Uterus (tissue), 4 donors: ENCODE results near the gene ARRDC3. TPM values are rescaled to one million over a fixed set of nuclear protein-coding genes. Genes with fewer than 3 reads are reported as not detected.
"Not testable (repeated sequence)": the region's sequence is repeated elsewhere in the genome, so short reads cannot be mapped to it uniquely, and the experiment has no call there.

ENCODE experiments used
- DNase-seq, 2 donors: peaks; one replicate each; pipeline ENCODE4 v3.0.0-alpha.2; 2019 to 2020
- H3K27ac ChIP-seq, 2 donors: fragments of 200-600 bp; sonication (generic); 1 replicate in 1 of 2; 2 replicates in 1 of 2; pipeline ENCODE4 v1.5.1; 2016 to 2018
- H3K27me3 ChIP-seq, 2 donors: fragments of 200-600 bp; sonication (generic); one replicate each; pipeline ENCODE4 v1.5.1; 2018 to 2019; ENCODE audit warnings: control low read depth in 1 of 2
- H3K36me3 ChIP-seq, 2 donors: fragments of 200-600 bp; sonication (generic); one replicate each; pipeline ENCODE4 v1.5.1; 2019; ENCODE audit warnings: control low read depth in 1 of 2
- H3K4me1 ChIP-seq, 2 donors: fragments of 200-600 bp; sonication (generic); one replicate each; pipeline ENCODE4 v1.5.1; 2018 to 2019; ENCODE audit warnings: control low read depth in 1 of 2
- H3K4me3 ChIP-seq, 2 donors: fragments of 200-600 bp; sonication (generic); 1 replicate in 1 of 2; 2 replicates in 1 of 2; pipeline ENCODE4 v1.5.1; 2018 to 2019; ENCODE audit warnings: mild to moderate bottlenecking in 1 of 2
- H3K9me3 ChIP-seq, 2 donors: fragments of 200-600 bp; sonication (generic); one replicate each; pipeline ENCODE4 v1.5.1; 2019; ENCODE audit warnings: control low read depth in 1 of 2
- POLR2A ChIP-seq, 2 donors: fragments of 450-650 bp; IDR thresholded peaks; one replicate each; pipeline ENCODE4 v1.6.1; 2016; ENCODE audit warnings: antibody characterized with exemption in 2 of 2, mild to moderate bottlenecking in 1 of 2, moderate library complexity in 1 of 2
- intact Hi-C: fragments of 100-400 bp; cut with DNase I; formaldehyde crosslinking; loops from one replicate; pipeline ENCODE4 v1.15.1; 2023; ENCODE audit warnings: low total_unique reads
- total RNA-seq, 4 donors: library from RNA; depleted of rRNA in 3 of 4; stranded (reverse); fragments of >200 nt in 3 of 4; gene quantifications; one replicate each; pipeline versions ENCODE4 v1.1.0 to v1.2.4, GENCODE V29; 2014 to 2023
- TF ChIP-seq, protein P1 (sequence below), 4 experiments: fragments of 200-600 bp in 2 of 4; fragments of 450-650 bp in 2 of 4; sonication (generic) in 2 of 4; IDR thresholded peaks; one replicate each; pipeline ENCODE4 v1.5.1; 2016 to 2019; ENCODE audit warnings: antibody characterized with exemption in 4 of 4, mild to moderate bottlenecking in 2 of 4, moderate library complexity in 1 of 4
- donor health status: DM: yes; HTN: yes; CAD: no.

Gene ARRDC3
- total RNA-seq, 4 donors from 2014 or later = 11.5 to 237 (median 38.6) TPM

- intact Hi-C loops = no loop called here
- Histone ChIP-seq H3K27me3 (no peaks in the 10 kb centered on the region), H3K4me1 (no peaks in the 10 kb centered on the region), H3K27ac (no peak overlapping the region), H3K4me3 (no peak overlapping the region), H3K9me3 (no peaks in the 10 kb centered on the region), H3K36me3 (no peaks in the 10 kb centered on the region)
- TF ChIP-seq, protein P1, sequence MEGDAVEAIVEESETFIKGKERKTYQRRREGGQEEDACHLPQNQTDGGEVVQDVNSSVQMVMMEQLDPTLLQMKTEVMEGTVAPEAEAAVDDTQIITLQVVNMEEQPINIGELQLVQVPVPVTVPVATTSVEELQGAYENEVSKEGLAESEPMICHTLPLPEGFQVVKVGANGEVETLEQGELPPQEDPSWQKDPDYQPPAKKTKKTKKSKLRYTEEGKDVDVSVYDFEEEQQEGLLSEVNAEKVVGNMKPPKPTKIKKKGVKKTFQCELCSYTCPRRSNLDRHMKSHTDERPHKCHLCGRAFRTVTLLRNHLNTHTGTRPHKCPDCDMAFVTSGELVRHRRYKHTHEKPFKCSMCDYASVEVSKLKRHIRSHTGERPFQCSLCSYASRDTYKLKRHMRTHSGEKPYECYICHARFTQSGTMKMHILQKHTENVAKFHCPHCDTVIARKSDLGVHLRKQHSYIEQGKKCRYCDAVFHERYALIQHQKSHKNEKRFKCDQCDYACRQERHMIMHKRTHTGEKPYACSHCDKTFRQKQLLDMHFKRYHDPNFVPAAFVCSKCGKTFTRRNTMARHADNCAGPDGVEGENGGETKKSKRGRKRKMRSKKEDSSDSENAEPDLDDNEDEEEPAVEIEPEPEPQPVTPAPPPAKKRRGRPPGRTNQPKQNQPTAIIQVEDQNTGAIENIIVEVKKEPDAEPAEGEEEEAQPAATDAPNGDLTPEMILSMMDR (IDR thresholded peaks at IDR 0.05) = no peak
- no peak for TF ChIP-seq POLR2A (IDR thresholded peaks at IDR 0.05)
- no peak for DNase-seq
These were observed 21.3 kb downstream of the ARRDC3 start for GRCh38 chr5:91361790-91362189.

- Histone ChIP-seq H3K9me3 (no peaks in the 10 kb centered on the region), H3K4me3 (no peak overlapping the region), H3K27me3 (no peaks in the 10 kb centered on the region), H3K4me1 (no peaks in the 10 kb centered on the region), H3K27ac (no peak overlapping the region), H3K36me3 (no peaks in the 10 kb centered on the region)
- intact Hi-C loops = no loop called here
- no peak for TF ChIP-seq POLR2A (IDR thresholded peaks at IDR 0.05)
- TF ChIP-seq, protein P1 (IDR thresholded peaks at IDR 0.05) = no peak
- no peak for DNase-seq
These were observed 21.9 kb downstream of the ARRDC3 start for GRCh38 chr5:91361055-91361701.

DNA sequence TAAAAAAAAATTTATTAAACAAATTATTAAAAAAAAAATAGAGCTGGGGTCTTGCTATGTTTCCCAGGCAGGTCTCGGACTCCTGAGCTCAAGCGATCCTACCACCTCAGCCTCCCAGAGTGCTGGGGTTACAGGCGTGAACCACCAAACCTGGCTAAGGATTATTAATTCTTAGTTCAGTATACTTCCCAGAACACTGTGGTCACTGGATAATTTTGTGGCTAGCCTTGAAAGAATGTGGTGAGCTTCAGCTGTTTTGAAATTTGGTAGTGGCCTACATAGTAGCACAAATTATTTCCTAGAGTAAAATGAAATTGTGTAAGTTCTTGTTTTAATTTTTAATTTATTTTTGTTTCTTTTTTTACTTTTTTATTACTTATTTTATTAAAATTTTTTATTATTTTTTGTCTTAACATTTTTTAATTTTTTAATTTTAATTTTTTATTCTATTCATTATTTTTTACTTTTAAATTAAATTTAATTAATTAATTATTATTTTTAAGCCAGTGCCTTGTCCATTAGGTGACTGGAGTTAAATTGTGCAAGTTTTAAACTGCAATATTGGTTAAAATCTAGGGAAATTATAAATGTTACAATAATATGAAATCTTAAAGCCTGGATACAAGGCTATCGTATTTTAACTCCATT lies 23.0 kb downstream of the ARRDC3 start:
- intact Hi-C loops = no loop called here
- Histone ChIP-seq H3K27me3 (no peaks in the 10 kb centered on the region), H3K4me1 (no peaks in the 10 kb centered on the region), H3K9me3 (no peaks in the 10 kb centered on the region), H3K36me3 (no peaks in the 10 kb centered on the region), H3K4me3 (no peak overlapping the region), H3K27ac (no peak overlapping the region)
- no peak for DNase-seq
- TF ChIP-seq, protein P1 (IDR thresholded peaks at IDR 0.05) = no peak
- TF ChIP-seq POLR2A (IDR thresholded peaks at IDR 0.05) = no peak

- intact Hi-C loops = no loop called here
- H3K36me3 ChIP-seq = no peaks in the 10 kb centered on the region
- H3K9me3 ChIP-seq = no peaks in the 10 kb centered on the region
- H3K4me1 ChIP-seq = no peaks in the 10 kb centered on the region
- TF ChIP-seq POLR2A (IDR thresholded peaks at IDR 0.05) = no peak
- TF ChIP-seq, protein P1 (IDR thresholded peaks at IDR 0.05) = no peak
- no peak for DNase-seq
- H3K27me3 ChIP-seq = no peaks in the 10 kb centered on the region
- H3K4me3 ChIP-seq = no peak overlapping the region
- no peak overlapping the region for H3K27ac ChIP-seq
These were observed 25.3 kb downstream of the ARRDC3 start for GRCh38 chr5:91357806-91358205.

GRCh38 chr5:91357012-91357634 lies 26.0 kb downstream of the ARRDC3 start:
- TF ChIP-seq, protein P1 (IDR thresholded peaks at IDR 0.05) = no peak
- TF ChIP-seq POLR2A (IDR thresholded peaks at IDR 0.05) = no peak
- Histone ChIP-seq H3K4me1 (no peaks in the 10 kb centered on the region), H3K9me3 (no peaks in the 10 kb centered on the region), H3K27ac (no peak overlapping the region), H3K27me3 (no peaks in the 10 kb centered on the region), H3K36me3 (no peaks in the 10 kb centered on the region), H3K4me3 (no peak overlapping the region)
- intact Hi-C loops = no loop called here
- no peak for DNase-seq

DNA sequence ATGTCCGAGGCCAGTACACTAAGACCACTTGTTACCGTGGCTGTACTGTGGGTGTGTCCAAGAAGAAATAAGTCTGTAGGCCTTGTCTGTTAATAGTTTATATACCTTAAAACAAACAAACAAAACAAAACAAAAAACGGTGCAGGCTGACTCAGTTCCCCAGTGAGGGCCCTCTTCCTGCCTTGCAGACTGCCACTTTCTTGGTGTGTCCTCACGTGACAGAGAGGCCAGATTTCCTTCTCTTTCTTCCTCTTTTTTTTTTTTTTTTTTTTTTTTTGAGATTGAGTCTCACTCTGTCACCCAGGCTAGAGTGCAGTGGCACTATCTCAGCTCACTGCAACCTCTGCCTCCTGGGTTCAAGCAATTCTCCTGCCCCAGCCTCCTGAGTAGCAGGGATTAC lies 28.2 kb downstream of the ARRDC3 start:
- H3K4me3 ChIP-seq, DNase-seq, H3K9me3 ChIP-seq, H3K27ac ChIP-seq, H3K27me3 ChIP-seq, H3K4me1 ChIP-seq, H3K36me3 ChIP-seq, intact Hi-C loops: not testable (repeated sequence)
